Measurements from ENCODE around the gene RHCG.

DNA sequence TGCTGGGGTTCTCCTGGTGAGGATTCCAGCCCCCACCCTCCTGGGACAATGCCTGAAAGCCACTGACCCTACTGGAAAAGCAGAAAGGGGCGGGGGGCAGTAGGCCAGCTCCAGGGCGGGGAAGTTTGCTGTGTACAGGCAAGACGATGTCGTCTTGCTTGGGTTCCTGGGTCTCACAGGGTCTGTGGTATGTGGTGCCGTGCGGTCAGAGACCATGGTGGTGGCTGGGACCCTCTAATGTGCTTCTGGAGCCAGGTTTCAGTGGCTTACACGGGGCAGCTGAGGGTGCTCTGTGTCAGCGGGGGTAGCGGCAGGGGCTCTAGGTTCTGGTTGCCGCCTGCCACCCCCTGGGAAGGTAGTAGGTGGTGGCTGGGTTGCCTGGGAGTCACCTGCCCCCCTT, 54.2 kb downstream of the RHCG start:
- TF ChIP-seq CTCF (IDR thresholded peaks at IDR 0.05; ENCODE audit: low read length) (no peak), EZH2 (IDR thresholded peaks at IDR 0.05; ENCODE audit: borderline replicate concordance, low read length) (no peak)

Data from OCI-LY1 (cell line).